Measurements from ENCODE around the gene SP140L. TPM values are rescaled to one million over a fixed set of nuclear protein-coding genes. Genes with fewer than 3 reads are reported as not detected.

SP140L gene
- total RNA-seq, 1 donor from 2014 or later, result 32.2 TPM

DNA sequence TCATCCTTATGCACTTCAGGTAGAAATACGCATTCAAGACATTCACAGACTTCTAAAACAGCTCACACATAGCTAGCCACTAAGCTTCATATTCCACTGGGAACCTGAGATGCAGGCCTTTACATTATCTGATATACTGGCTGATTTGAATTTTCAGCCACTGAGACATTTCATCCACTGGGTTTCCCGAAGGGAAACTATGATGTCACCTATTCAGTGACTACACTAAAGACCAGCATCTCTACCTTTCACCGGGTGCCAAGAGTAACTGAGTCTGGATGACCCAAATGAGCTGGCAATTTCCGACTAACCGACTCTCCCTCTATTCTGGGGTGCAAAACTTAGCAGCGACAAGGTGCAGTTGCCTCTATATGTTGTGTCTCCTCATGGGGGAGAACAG, 31.8 kb upstream of the SP140L start:
- H3K4me3 Mint-ChIP-seq (ENCODE audit: unreplicated experiment), result no peak overlapping the region
- peaks cover 56% of the 10 kb centered on the region for H3K36me3 Mint-ChIP-seq (ENCODE audit: low read depth, unreplicated experiment)
- Histone ChIP-seq H4K20me1 (ENCODE audit: insufficient read depth, low read length) (no peaks in the 10 kb centered on the region), H3K4me1 (ENCODE audit: insufficient read depth, low read length) (no peaks in the 10 kb centered on the region), H3K27ac (ENCODE audit: low read depth, low read length) (no peak overlapping the region), H2AFZ (ENCODE audit: low read depth, low read length) (no peak overlapping the region), H3K4me2 (ENCODE audit: low read length) (no peak overlapping the region), H3K27me3 (ENCODE audit: insufficient read depth, low read length) (no peaks in the 10 kb centered on the region), H3K36me3 (ENCODE audit: insufficient read depth, low read length) (no peaks in the 10 kb centered on the region), H3K9ac (ENCODE audit: low read length) (no peak overlapping the region), H3K4me3 (ENCODE audit: insufficient read depth, low read depth, low read length) (no peak overlapping the region), H3K79me2 (ENCODE audit: insufficient read depth, low read length) (no peaks in the 10 kb centered on the region), H3K9me3 (ENCODE audit: insufficient read depth, low read depth, low read length) (no peaks in the 10 kb centered on the region)
- no peak overlapping the region for H3K27ac Mint-ChIP-seq (ENCODE audit: unreplicated experiment)
- TF ChIP-seq, protein P1, sequence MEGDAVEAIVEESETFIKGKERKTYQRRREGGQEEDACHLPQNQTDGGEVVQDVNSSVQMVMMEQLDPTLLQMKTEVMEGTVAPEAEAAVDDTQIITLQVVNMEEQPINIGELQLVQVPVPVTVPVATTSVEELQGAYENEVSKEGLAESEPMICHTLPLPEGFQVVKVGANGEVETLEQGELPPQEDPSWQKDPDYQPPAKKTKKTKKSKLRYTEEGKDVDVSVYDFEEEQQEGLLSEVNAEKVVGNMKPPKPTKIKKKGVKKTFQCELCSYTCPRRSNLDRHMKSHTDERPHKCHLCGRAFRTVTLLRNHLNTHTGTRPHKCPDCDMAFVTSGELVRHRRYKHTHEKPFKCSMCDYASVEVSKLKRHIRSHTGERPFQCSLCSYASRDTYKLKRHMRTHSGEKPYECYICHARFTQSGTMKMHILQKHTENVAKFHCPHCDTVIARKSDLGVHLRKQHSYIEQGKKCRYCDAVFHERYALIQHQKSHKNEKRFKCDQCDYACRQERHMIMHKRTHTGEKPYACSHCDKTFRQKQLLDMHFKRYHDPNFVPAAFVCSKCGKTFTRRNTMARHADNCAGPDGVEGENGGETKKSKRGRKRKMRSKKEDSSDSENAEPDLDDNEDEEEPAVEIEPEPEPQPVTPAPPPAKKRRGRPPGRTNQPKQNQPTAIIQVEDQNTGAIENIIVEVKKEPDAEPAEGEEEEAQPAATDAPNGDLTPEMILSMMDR (IDR thresholded peaks at IDR 0.05; ENCODE audit: insufficient read depth, low read depth, low read length), result no peak
- TF ChIP-seq EZH2 (IDR thresholded peaks at IDR 0.05; ENCODE audit: insufficient read depth, low read length), result no peak
- peaks cover 17% of the 10 kb centered on the region for H3K9me3 Mint-ChIP-seq (ENCODE audit: unreplicated experiment)
- FAIRE-seq (no peak), DNase-seq (ENCODE audit: low read depth) (no peak)
- no peaks in the 10 kb centered on the region for H3K4me1 Mint-ChIP-seq (ENCODE audit: low read depth, unreplicated experiment)
- no peaks in the 10 kb centered on the region for H3K27me3 Mint-ChIP-seq (ENCODE audit: low read depth, unreplicated experiment)

GRCh38 chr2:230296917-230297316, 30.1 kb upstream of the SP140L start:
- Histone ChIP-seq H3K27me3 (ENCODE audit: insufficient read depth, low read length) (no peaks in the 10 kb centered on the region), H3K4me1 (ENCODE audit: insufficient read depth, low read length) (no peaks in the 10 kb centered on the region), H3K9ac (ENCODE audit: low read length) (no peak overlapping the region), H4K20me1 (ENCODE audit: insufficient read depth, low read length) (no peaks in the 10 kb centered on the region), H2AFZ (ENCODE audit: low read depth, low read length) (no peak overlapping the region), H3K79me2 (ENCODE audit: insufficient read depth, low read length) (no peaks in the 10 kb centered on the region), H3K4me3 (ENCODE audit: insufficient read depth, low read depth, low read length) (no peak overlapping the region), H3K4me2 (ENCODE audit: low read length) (no peak overlapping the region), H3K9me3 (ENCODE audit: insufficient read depth, low read depth, low read length) (no peaks in the 10 kb centered on the region), H3K27ac (ENCODE audit: low read depth, low read length) (no peak overlapping the region), H3K36me3 (ENCODE audit: insufficient read depth, low read length) (no peaks in the 10 kb centered on the region)
- Mint-ChIP-seq H3K4me3 (ENCODE audit: unreplicated experiment) (no peak overlapping the region), H3K27ac (ENCODE audit: unreplicated experiment) (no peak overlapping the region), H3K27me3 (ENCODE audit: low read depth, unreplicated experiment) (no peaks in the 10 kb centered on the region), H3K36me3 (ENCODE audit: low read depth, unreplicated experiment) (peaks cover 56% of the 10 kb centered on the region), H3K4me1 (ENCODE audit: low read depth, unreplicated experiment) (no peaks in the 10 kb centered on the region), H3K9me3 (ENCODE audit: unreplicated experiment) (peaks cover 30% of the 10 kb centered on the region)
- DNase-seq (ENCODE audit: low read depth), result no peak
- FAIRE-seq, result no peak
- TF ChIP-seq EZH2 (IDR thresholded peaks at IDR 0.05; ENCODE audit: insufficient read depth, low read length), result no peak
- TF ChIP-seq, protein P1 (IDR thresholded peaks at IDR 0.05; ENCODE audit: insufficient read depth, low read depth, low read length), result no peak

- no peak overlapping the region for H3K4me3 ChIP-seq (ENCODE audit: insufficient read depth, low read depth, low read length)
- Mint-ChIP-seq H3K9me3 (ENCODE audit: unreplicated experiment) (peaks cover 39% of the 10 kb centered on the region), H3K4me1 (ENCODE audit: low read depth, unreplicated experiment) (no peaks in the 10 kb centered on the region), H3K4me3 (ENCODE audit: unreplicated experiment) (no peak overlapping the region), H3K27ac (ENCODE audit: unreplicated experiment) (no peak overlapping the region), H3K27me3 (ENCODE audit: low read depth, unreplicated experiment) (no peaks in the 10 kb centered on the region), H3K36me3 (ENCODE audit: low read depth, unreplicated experiment) (peaks cover 49% of the 10 kb centered on the region)
- FAIRE-seq, result no peak
- no peak overlapping the region for H3K4me2 ChIP-seq (ENCODE audit: low read length)
- H4K20me1 ChIP-seq (ENCODE audit: insufficient read depth, low read length), result no peaks in the 10 kb centered on the region
- H3K27me3 ChIP-seq (ENCODE audit: insufficient read depth, low read length), result no peaks in the 10 kb centered on the region
- H2AFZ ChIP-seq (ENCODE audit: low read depth, low read length), result no peak overlapping the region
- H3K4me1 ChIP-seq (ENCODE audit: insufficient read depth, low read length), result no peaks in the 10 kb centered on the region
- TF ChIP-seq, protein P1 (IDR thresholded peaks at IDR 0.05; ENCODE audit: insufficient read depth, low read depth, low read length), result no peak
- no peak for TF ChIP-seq EZH2 (IDR thresholded peaks at IDR 0.05; ENCODE audit: insufficient read depth, low read length)
- no peaks in the 10 kb centered on the region for H3K36me3 ChIP-seq (ENCODE audit: insufficient read depth, low read length)
- H3K9ac ChIP-seq (ENCODE audit: low read length), result no peak overlapping the region
- no peaks in the 10 kb centered on the region for H3K79me2 ChIP-seq (ENCODE audit: insufficient read depth, low read length)
- DNase-seq (ENCODE audit: low read depth), result no peak
- no peaks in the 10 kb centered on the region for H3K9me3 ChIP-seq (ENCODE audit: insufficient read depth, low read depth, low read length)
- no peak overlapping the region for H3K27ac ChIP-seq (ENCODE audit: low read depth, low read length)
Observed at GRCh38 chr2:230299618-230300017, 27.4 kb upstream of the SP140L start.
